Measurements from ENCODE around the gene COPG2. TPM values are rescaled to one million over a fixed set of nuclear protein-coding genes. Genes with fewer than 3 reads are reported as not detected.

COPG2 gene
- polyA plus RNA-seq, 2 of the 4 experiments (the other 2 are of a cell fraction), result 17.1 to 39.5 TPM

GRCh38 chr7:130489140-130489983, 179.2 kb downstream of the COPG2 start:
- no peak overlapping the region for H3K27ac ChIP-seq
- ATAC-seq, result no peak
- H3K4me1 ChIP-seq, result no peaks in the 10 kb centered on the region
- WGBS (ENCODE audit: missing lambda C conversion rate), result 89% methylated on average over 10 of the region's 10 CpGs
- no peak for FAIRE-seq
- no peak overlapping the region for H3K4me2 ChIP-seq
- TF ChIP-seq KDM1A (IDR thresholded peaks at IDR 0.05; ENCODE audit: low read depth), result no peak
- no peak for TF ChIP-seq BHLHE40 (IDR thresholded peaks at IDR 0.05; ENCODE audit: low read depth, low read length)
- TF ChIP-seq SREBF2 (IDR thresholded peaks at IDR 0.05), result no peak
- no peak for TF ChIP-seq MYC (IDR thresholded peaks at IDR 0.05; ENCODE audit: borderline replicate concordance, low read length)
- TF ChIP-seq RNF2 (IDR thresholded peaks at IDR 0.05; ENCODE audit: borderline replicate concordance, low read depth), result no peak
- TF ChIP-seq JUN (IDR thresholded peaks at IDR 0.05), result no peak
- TF ChIP-seq HEYL (CRISPR knock-in tag; IDR thresholded peaks at IDR 0.05), result no peak
- no peak for TF ChIP-seq REST (IDR thresholded peaks at IDR 0.05)
- TF ChIP-seq RFX5 (IDR thresholded peaks at IDR 0.05), result no peak
- TF ChIP-seq CHD2 (IDR thresholded peaks at IDR 0.05; ENCODE audit: low read length, partially characterized antibody), result no peak
- H3K4me3 ChIP-seq, result no peak overlapping the region
- ChIA-PET POLR2A (no interaction called here), CTCF (interaction anchor here (1.7 to 3.0 kb wide), 2 partner anchors 10 to 416 kb away, joined by 4 to 9 read pairs; no protein-coding TSS in a partner anchor)
- no peak for DNase-seq (ENCODE audit: low read depth in 1 of 2, low spot score in 1 of 2)
- H3K9me3 ChIP-seq, result no peaks in the 10 kb centered on the region

- Histone ChIP-seq H3K4me3 (no peak overlapping the region), H3K27ac (no peak overlapping the region), H3K4me1 (no peaks in the 10 kb centered on the region), H3K4me2 (no peak overlapping the region), H3K9me3 (no peaks in the 10 kb centered on the region)
- no peak for TF ChIP-seq ELK1 (IDR thresholded peaks at IDR 0.05; ENCODE audit: low read depth, low read length)
- TF ChIP-seq HES2 (IDR thresholded peaks at IDR 0.05), result no peak
- no peak for TF ChIP-seq FOSL2 (IDR thresholded peaks at IDR 0.05)
- no peak for TF ChIP-seq FOSL2 (CRISPR knock-in tag; IDR thresholded peaks at IDR 0.05)
- TF ChIP-seq USF2 (IDR thresholded peaks at IDR 0.05), result no peak
- TF ChIP-seq CTCF (IDR thresholded peaks at IDR 0.05), result no peak
- no peak for TF ChIP-seq MAZ (IDR thresholded peaks at IDR 0.05; ENCODE audit: borderline replicate concordance, low read depth, low read length)
- no peak for TF ChIP-seq NPAS2 (CRISPR knock-in tag; IDR thresholded peaks at IDR 0.05; ENCODE audit: borderline replicate concordance)
- TF ChIP-seq HDAC2 (IDR thresholded peaks at IDR 0.05), result no peak
- no peak for TF ChIP-seq ZNF302 (CRISPR knock-in tag; IDR thresholded peaks at IDR 0.05)
- TF ChIP-seq MAFK (IDR thresholded peaks at IDR 0.05; ENCODE audit: partially characterized antibody), result no peak
- TF ChIP-seq FOSB (CRISPR knock-in tag; IDR thresholded peaks at IDR 0.05), result no peak
- TF ChIP-seq REST (IDR thresholded peaks at IDR 0.05), result no peak
- no peak for TF ChIP-seq EHF (CRISPR knock-in tag; IDR thresholded peaks at IDR 0.05)
- WGBS (ENCODE audit: missing lambda C conversion rate), result 86% methylated on average over 7 of the region's 7 CpGs
- FAIRE-seq (no peak), ATAC-seq (no peak), DNase-seq (ENCODE audit: low read depth in 1 of 2, low spot score in 1 of 2) (no peak)
- POLR2A ChIA-PET, result no interaction called here
- CTCF ChIA-PET, result interaction anchor here (1.1 to 3.0 kb wide), 3 partner anchors 9 to 416 kb away, joined by 3 to 9 read pairs (median 4); no protein-coding TSS in a partner anchor
Observed at GRCh38 chr7:130488392-130489139, 180.0 kb downstream of the COPG2 start.

Data from A549 (cell line).